AG09309 (cell line): ENCODE data around the gene PAX2.

ENCODE experiments used
- DNase-seq: peaks from one replicate; pipeline ENCODE4 v3.0.0-alpha.2; 2010; ENCODE audit warnings: low read depth
- H3K4me3 ChIP-seq: 2 replicates; pipeline ENCODE4 v1.5.1; 2011; ENCODE audit warnings: mild to moderate bottlenecking, low read depth, low read length, moderate library complexity; ENCODE audit not compliant: control insufficient read depth
- TF ChIP-seq, protein P1 (sequence below): IDR thresholded peaks from 2 replicates; pipeline ENCODE4 v1.5.1; 2011; ENCODE audit warnings: mild to moderate bottlenecking, low read depth, low read length, inconsistent platforms; ENCODE audit not compliant: insufficient read depth, control insufficient read depth; ENCODE audit errors: missing control alignments

PAX2 gene

DNA sequence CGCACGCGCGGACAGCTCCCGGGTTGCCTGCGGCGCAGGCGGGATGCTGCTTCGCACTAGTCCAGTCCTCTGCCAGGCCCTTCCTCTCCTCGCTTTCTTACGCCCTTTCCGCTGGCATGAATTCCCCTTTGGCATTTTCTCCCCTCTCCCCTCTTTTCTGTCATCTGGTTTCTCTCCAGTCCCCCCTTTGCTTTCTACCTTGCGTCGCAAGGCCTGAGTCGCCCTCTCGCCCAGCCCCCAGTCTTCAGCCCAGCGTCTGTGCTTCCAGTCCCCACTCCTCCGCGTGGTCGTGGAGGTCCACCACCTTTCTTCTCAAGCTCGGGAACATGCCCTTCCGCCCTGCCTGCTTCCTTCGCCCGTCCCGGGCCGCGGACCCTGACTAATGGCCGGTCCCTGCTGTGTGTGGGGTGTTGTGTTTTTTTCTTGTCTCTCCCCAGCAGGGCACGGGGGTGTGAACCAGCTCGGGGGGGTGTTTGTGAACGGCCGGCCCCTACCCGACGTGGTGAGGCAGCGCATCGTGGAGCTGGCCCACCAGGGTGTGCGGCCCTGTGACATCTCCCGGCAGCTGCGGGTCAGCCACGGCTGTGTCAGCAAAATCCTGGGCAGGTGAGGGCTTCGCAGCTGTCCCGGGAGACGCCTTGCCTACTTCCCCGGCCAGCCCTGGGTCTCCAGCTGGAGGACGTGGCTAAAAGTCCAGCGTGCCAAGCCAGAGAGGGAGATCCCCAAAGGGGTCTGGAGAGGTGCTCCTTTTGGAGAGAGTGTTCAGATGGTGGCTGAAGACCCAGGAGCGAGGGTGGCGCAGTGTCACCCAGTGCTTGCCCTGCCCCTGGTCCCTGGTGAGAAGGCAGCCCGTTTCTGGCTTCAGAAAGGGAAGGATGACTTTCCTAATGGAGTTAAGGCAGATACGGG, 4.2 kb downstream of the PAX2 start:
- DNase-seq = no peak
- TF ChIP-seq, protein P1, sequence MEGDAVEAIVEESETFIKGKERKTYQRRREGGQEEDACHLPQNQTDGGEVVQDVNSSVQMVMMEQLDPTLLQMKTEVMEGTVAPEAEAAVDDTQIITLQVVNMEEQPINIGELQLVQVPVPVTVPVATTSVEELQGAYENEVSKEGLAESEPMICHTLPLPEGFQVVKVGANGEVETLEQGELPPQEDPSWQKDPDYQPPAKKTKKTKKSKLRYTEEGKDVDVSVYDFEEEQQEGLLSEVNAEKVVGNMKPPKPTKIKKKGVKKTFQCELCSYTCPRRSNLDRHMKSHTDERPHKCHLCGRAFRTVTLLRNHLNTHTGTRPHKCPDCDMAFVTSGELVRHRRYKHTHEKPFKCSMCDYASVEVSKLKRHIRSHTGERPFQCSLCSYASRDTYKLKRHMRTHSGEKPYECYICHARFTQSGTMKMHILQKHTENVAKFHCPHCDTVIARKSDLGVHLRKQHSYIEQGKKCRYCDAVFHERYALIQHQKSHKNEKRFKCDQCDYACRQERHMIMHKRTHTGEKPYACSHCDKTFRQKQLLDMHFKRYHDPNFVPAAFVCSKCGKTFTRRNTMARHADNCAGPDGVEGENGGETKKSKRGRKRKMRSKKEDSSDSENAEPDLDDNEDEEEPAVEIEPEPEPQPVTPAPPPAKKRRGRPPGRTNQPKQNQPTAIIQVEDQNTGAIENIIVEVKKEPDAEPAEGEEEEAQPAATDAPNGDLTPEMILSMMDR = no peak
- H3K4me3 ChIP-seq = no peak overlapping the region

DNA sequence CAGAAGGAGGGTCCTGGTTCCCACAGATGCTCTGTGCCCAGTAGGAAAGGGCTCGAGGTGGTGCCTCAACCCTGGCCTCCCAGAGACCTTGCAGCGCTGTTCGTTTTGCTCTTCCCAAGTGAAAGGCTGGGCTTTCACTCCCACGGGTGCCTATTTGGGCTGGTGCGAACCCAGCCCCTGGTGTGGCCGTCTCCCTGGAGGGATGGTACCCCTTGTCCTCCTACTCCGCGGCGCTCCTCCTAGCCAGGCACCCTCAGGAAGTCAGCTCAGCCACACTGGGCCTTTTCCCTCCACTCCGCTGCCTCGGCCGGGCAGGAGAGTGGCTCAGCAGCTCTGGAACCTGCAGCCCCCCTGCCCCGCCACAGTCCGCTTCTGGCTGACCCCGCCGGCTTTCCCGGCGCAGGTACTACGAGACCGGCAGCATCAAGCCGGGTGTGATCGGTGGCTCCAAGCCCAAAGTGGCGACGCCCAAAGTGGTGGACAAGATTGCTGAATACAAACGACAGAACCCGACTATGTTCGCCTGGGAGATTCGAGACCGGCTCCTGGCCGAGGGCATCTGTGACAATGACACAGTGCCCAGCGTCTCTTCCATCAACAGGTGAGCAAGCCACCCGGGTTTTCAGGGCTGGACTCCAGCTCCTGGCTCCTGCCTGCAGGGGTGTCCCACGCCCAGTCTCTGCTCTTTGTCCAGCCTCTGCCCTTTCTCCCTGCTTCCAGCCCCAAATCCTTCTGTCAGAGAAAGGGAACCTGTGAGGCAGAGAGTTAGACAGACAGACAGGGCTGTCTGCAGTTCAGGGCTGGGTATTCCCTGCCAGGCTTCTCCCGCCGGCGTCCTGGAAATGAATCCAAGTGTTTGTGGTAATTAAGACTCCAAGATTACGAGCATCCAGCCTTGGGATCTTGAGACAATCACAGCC, 5.2 kb downstream of the PAX2 start:
- no peak for DNase-seq
- no peak overlapping the region for H3K4me3 ChIP-seq
- TF ChIP-seq, protein P1 = no peak

DNA sequence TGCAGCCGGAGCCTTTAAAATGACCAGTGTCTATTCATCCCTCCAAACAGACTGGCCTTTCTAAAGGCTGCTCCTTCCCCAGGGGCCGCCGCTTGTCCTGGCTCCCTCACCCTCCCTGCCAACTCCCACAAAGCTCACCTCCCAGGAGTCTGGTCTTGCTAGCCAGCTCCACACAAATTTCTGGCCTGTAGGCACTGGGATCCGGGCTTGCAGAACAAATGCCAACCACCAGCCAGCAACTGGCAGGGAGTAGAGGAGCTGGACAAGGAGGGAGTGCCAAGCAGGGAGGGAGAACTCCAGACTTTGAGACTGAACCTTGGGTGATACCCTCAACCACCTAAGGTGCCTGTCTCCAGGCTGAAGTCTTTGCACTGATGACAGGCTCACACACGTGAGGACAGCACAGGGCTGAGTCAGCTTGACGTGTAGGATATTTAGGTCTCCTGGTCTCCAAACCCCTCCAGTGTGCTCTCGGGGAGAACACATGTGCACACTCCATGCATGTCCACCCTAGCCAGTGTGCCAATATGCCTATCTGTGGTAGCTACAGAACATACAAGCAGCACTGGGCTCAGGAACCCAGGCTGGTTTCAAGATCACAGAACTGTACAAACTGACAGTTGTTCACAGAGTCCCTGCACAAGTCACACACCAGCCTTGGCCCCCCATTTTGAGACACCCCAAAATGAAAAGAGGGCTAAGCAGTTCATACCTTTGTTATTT, 6.0 kb downstream of the PAX2 start:
- H3K4me3 ChIP-seq = no peak overlapping the region
- TF ChIP-seq, protein P1 = no peak
- DNase-seq = no peak

DNA sequence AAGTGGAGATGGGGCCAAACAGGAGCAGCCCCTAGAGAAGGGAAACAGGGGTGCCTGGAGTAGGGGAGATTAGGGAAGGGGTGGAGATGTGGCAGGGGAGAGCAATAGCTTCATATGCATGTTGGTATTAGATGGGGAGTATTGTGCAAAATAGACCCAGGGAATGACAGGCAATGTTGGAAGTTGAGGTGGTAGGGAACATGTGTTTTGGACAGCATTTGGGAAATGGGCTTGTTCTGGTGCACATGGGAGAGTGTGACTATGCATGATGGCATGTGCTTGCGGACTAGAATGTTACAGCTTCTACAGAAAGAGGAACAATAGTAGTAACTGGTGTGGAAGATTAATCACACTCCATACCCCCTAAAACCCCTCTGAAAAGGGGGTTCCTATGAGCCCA, 10.4 kb downstream of the PAX2 start:
- DNase-seq = no peak
- TF ChIP-seq, protein P1 = no peak
- no peak overlapping the region for H3K4me3 ChIP-seq

DNA sequence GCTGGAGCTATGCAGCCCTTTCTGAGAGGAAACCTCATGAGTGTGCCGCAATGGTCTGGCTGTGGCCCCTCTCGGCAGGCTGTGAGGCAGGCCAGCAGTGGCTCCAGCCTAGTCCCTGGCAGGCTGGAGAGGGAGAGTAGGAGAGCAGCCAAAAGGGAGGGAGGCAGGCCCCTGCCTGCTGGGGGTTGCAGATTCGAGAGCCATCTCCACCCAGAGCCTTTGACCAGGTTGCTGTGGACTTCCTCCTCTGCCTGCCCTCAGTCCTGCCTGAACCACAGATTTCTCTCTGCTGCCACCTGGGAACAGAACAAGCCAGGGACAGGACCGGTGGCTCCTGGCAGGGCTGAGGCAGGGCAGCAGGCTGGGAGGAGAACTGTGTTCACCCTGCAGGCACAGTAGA, 13.9 kb downstream of the PAX2 start:
- DNase-seq = no peak
- no peak overlapping the region for H3K4me3 ChIP-seq
- TF ChIP-seq, protein P1 = no peak

DNA sequence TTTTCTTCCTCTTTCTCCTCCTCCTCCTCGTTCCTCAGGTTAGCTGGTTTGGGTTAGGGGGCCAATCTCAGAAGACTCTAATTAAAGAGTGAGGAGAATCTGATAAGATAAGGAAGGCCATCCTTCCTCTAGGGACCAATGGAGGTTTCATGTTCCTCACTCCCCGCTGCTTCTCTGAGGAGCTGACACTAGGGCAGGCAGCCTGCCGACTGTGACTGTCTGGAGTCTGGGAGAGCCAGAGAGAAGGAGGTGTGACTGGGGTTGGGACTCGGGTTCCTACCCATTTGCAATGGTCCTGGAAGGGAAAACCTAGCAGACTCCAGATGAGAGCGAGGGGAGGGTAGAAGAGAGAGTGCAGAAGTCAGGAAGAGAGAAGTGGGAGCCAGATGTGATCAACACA, 15.3 kb downstream of the PAX2 start:
- H3K4me3 ChIP-seq = no peak overlapping the region
- DNase-seq = no peak

More for the DNA sequence above, 15.3 kb downstream of the PAX2 start:
- TF ChIP-seq, protein P1 = no peak
